ENCODE measurements around the gene KIRREL3.
"Not testable (repeated sequence)": the region's sequence is repeated elsewhere in the genome, so short reads cannot be mapped to it uniquely, and the experiment has no call there.

The KIRREL3 gene

GRCh38 chr11:126403022-126403581 lies 597.5 kb downstream of the KIRREL3 start:
- DNase-seq (ENCODE audit: low spot score) = peak; percentile 32

GRCh38 chr11:126400479-126400878 lies 600.1 kb downstream of the KIRREL3 start:
- no peak for DNase-seq (ENCODE audit: low spot score)

- no peak for DNase-seq (ENCODE audit: low spot score)
Measured at GRCh38 chr11:126400019-126400418, 600.6 kb downstream of the KIRREL3 start.

GRCh38 chr11:126398721-126399120 lies 601.8 kb downstream of the KIRREL3 start:
- DNase-seq (ENCODE audit: low spot score) = no peak

- no peak for DNase-seq (ENCODE audit: low spot score)
Measured at GRCh38 chr11:126398296-126398695, 602.3 kb downstream of the KIRREL3 start.

GRCh38 chr11:126396965-126397364 lies 603.6 kb downstream of the KIRREL3 start:
- DNase-seq (ENCODE audit: low spot score) = no peak

- DNase-seq (ENCODE audit: low spot score) = not testable (repeated sequence)
Measured at GRCh38 chr11:126396266-126396665, 604.3 kb downstream of the KIRREL3 start.

- not testable (repeated sequence) for DNase-seq (ENCODE audit: low spot score)
Measured at GRCh38 chr11:126395784-126396183, 604.8 kb downstream of the KIRREL3 start.

GRCh38 chr11:126394634-126395072 lies 605.9 kb downstream of the KIRREL3 start:
- not testable (repeated sequence) for DNase-seq (ENCODE audit: low spot score)

GRCh38 chr11:126394036-126394435 lies 606.5 kb downstream of the KIRREL3 start:
- DNase-seq (ENCODE audit: low spot score) = no peak

GRCh38 chr11:126393143-126393542 lies 607.4 kb downstream of the KIRREL3 start:
- DNase-seq (ENCODE audit: low spot score) = no peak

- DNase-seq (ENCODE audit: low spot score) = no peak
Measured at GRCh38 chr11:126392633-126393013, 607.9 kb downstream of the KIRREL3 start.

GRCh38 chr11:126391970-126392632 lies 608.5 kb downstream of the KIRREL3 start:
- DNase-seq (ENCODE audit: low spot score) = no peak

- no peak for DNase-seq (ENCODE audit: low spot score)
Measured at GRCh38 chr11:126391286-126391954, 609.1 kb downstream of the KIRREL3 start.

GRCh38 chr11:126390272-126390867 lies 610.2 kb downstream of the KIRREL3 start:
- no peak for DNase-seq (ENCODE audit: low spot score)

GRCh38 chr11:126387857-126388256 lies 612.7 kb downstream of the KIRREL3 start:
- DNase-seq (ENCODE audit: low spot score) = no peak

GRCh38 chr11:126386729-126387071 lies 613.9 kb downstream of the KIRREL3 start:
- not testable (repeated sequence) for DNase-seq (ENCODE audit: low spot score)

GRCh38 chr11:126385991-126386728 lies 614.4 kb downstream of the KIRREL3 start:
- no peak for DNase-seq (ENCODE audit: low spot score)

- DNase-seq (ENCODE audit: low spot score) = no peak
Measured at GRCh38 chr11:126384449-126385070, 616.0 kb downstream of the KIRREL3 start.

- no peak for DNase-seq (ENCODE audit: low spot score)
Measured at GRCh38 chr11:126383339-126384335, 616.9 kb downstream of the KIRREL3 start.

- not testable (repeated sequence) for DNase-seq (ENCODE audit: low spot score)
Measured at GRCh38 chr11:126382641-126383040, 617.9 kb downstream of the KIRREL3 start.
